HepG2 (cell line): Measurements from ENCODE around the gene NAA15. TPM values are rescaled to one million over a fixed set of nuclear protein-coding genes. Genes with fewer than 3 reads are reported as not detected.
A peak's percentile ranks its signal among the peaks of the same experiment; 100 is the strongest.

Source experiments
- CREB1 ChIP-seq, 2 experiments: fragments of 450-650 bp in 1 of 2; IDR thresholded peaks; 2 replicates each; pipeline ENCODE4 v1.6.1; 2016 to 2017; ENCODE audit warnings: control low read depth in 1 of 2, mild to moderate bottlenecking in 1 of 2, missing compliant biosample characterization in 1 of 2, missing genetic modification characterization in 1 of 2
- DR1 ChIP-seq: sonication (generic); formaldehyde crosslinking; IDR thresholded peaks from 2 replicates; pipeline ENCODE4 v1.8.0; 2021; ENCODE audit warnings: mild to moderate bottlenecking, missing genetic modification reagents, inconsistent platforms
- GLMP ChIP-seq: sonication (generic); formaldehyde crosslinking; IDR thresholded peaks from 2 replicates; pipeline ENCODE4 v1.9.0; 2021; ENCODE audit warnings: missing genetic modification reagents, mild to moderate bottlenecking, borderline replicate concordance
- HMG20A ChIP-seq: IDR thresholded peaks from 2 replicates; pipeline ENCODE4 v1.6.1; 2016; ENCODE audit warnings: borderline replicate concordance
- KDM3A ChIP-seq: IDR thresholded peaks from 2 replicates; pipeline ENCODE4 v1.6.1; 2018; ENCODE audit warnings: low read depth, missing compliant biosample characterization
- MED1 ChIP-seq: sonication (generic); formaldehyde crosslinking; IDR thresholded peaks from 2 replicates; pipeline ENCODE4 v1.4.0; 2020; ENCODE audit warnings: missing genetic modification reagents
- POGK ChIP-seq: sonication (generic); formaldehyde crosslinking; conservative IDR thresholded peaks from 2 replicates; pipeline ENCODE4 v1.8.0; 2022; ENCODE audit warnings: mild to moderate bottlenecking, moderate library complexity, missing genetic modification reagents
- POLR2G ChIP-seq: fragments of 200-400 bp; formaldehyde crosslinking; IDR thresholded peaks from 2 replicates; pipeline ENCODE4 v1.6.1; 2018; ENCODE audit warnings: mild to moderate bottlenecking, low read depth, low read length, moderate library complexity
- PRPF4 ChIP-seq: fragments of 200-400 bp; formaldehyde crosslinking; IDR thresholded peaks from 2 replicates; pipeline ENCODE4 v1.6.1; 2016; ENCODE audit warnings: low read length, low read depth; ENCODE audit not compliant: poor library complexity, severe bottlenecking
- RARA ChIP-seq: IDR thresholded peaks from 2 replicates; pipeline ENCODE4 v1.6.1; 2016; ENCODE audit warnings: missing genetic modification reagents, missing compliant biosample characterization
- RBM22 ChIP-seq: fragments of 200-400 bp; formaldehyde crosslinking; optimal IDR thresholded peaks from 2 replicates; pipeline ENCODE3; 2017; ENCODE audit warnings: mild to moderate bottlenecking, low read length, moderate library complexity
- SETDB1 ChIP-seq: sonication (generic); formaldehyde crosslinking; IDR thresholded peaks from 2 replicates; pipeline ENCODE4 v1.5.1; 2020; ENCODE audit warnings: missing genetic modification reagents, mild to moderate bottlenecking, borderline replicate concordance
- TAF1 ChIP-seq: sonication (generic); formaldehyde crosslinking; IDR thresholded peaks from 2 replicates; pipeline ENCODE4 v1.4.0; 2020; ENCODE audit warnings: missing genetic modification reagents
- TFDP1 ChIP-seq: IDR thresholded peaks from 2 replicates; pipeline ENCODE4 v1.6.1; 2016; ENCODE audit warnings: missing compliant biosample characterization, missing genetic modification reagents, borderline replicate concordance
- TSC22D2 ChIP-seq: sonication (generic); formaldehyde crosslinking; IDR thresholded peaks from 2 replicates; pipeline ENCODE4 v1.5.1; 2020; ENCODE audit warnings: missing genetic modification reagents, mild to moderate bottlenecking, borderline replicate concordance
- ZBTB39 ChIP-seq: sonication (generic); formaldehyde crosslinking; IDR thresholded peaks from 2 replicates; pipeline ENCODE4 v1.5.0; 2020; ENCODE audit warnings: missing genetic modification reagents
- ZEB1 ChIP-seq: IDR thresholded peaks from 2 replicates; pipeline ENCODE4 v1.6.1; 2012; ENCODE audit warnings: mild to moderate bottlenecking, low read depth, inconsistent platforms; ENCODE audit not compliant: insufficient replicate concordance
- ZFYVE20 ChIP-seq: sonication (generic); formaldehyde crosslinking; IDR thresholded peaks from 2 replicates; pipeline ENCODE4 v1.8.0; 2023; ENCODE audit warnings: low read depth, mild to moderate bottlenecking, moderate library complexity, missing genetic modification reagents, borderline replicate concordance
- ZNF24 ChIP-seq: fragments of 450-650 bp; IDR thresholded peaks from 2 replicates; pipeline ENCODE4 v1.6.1; 2017; ENCODE audit warnings: antibody characterized with exemption, mild to moderate bottlenecking
- ZNF775 ChIP-seq: sonication (generic); formaldehyde crosslinking; IDR thresholded peaks from 2 replicates; pipeline ENCODE4 v1.4.0; 2020; ENCODE audit warnings: missing genetic modification reagents, mild to moderate bottlenecking, moderate library complexity, borderline replicate concordance
- ZNF776 ChIP-seq: sonication (generic); formaldehyde crosslinking; IDR thresholded peaks from 2 replicates; pipeline ENCODE4 v1.4.0; 2020; ENCODE audit warnings: mild to moderate bottlenecking, missing genetic modification reagents
- polyA plus RNA-seq, 8 experiments: library from polyadenylated mRNA; depleted of rRNA in 3 of 8; stranded (reverse) in 7 of 8; unstranded in 1 of 8; fragments of >200 nt; fragmentation: Illumina TruSeq in 4 of 8; extraction: Trizol in 4 of 8; gene quantifications; 2 replicates each; pipeline versions ENCODE4 v1.2.1 to v1.2.3, GENCODE V29; 2011 to 2016; ENCODE audit warnings: low read depth in 4 of 8, missing spikeins in 1 of 8, mixed read lengths in 1 of 8; ENCODE audit not compliant: insufficient read depth in 1 of 8
- total RNA-seq, 5 experiments: library from RNA; depleted of rRNA; stranded (reverse); fragments of >200 nt; fragmentation: Illumina TruSeq; extraction: Trizol; gene quantifications; 2 replicates each; pipeline ENCODE4 v1.2.3, GENCODE V29; 2016; ENCODE audit warnings: low read depth in 1 of 5
- TF ChIP-seq, protein P1 (sequence below): sonication (generic); formaldehyde crosslinking; conservative IDR thresholded peaks from 2 replicates; pipeline ENCODE4 v1.4.0; 2020; ENCODE audit warnings: missing genetic modification reagents

NAA15 gene
- total and polyA plus RNA-seq, 2 of the 13 experiments (the other 11 are each of a cell fraction or from before 2014, with no cell fraction given) = 6.2 to 50.2 TPM

DNA sequence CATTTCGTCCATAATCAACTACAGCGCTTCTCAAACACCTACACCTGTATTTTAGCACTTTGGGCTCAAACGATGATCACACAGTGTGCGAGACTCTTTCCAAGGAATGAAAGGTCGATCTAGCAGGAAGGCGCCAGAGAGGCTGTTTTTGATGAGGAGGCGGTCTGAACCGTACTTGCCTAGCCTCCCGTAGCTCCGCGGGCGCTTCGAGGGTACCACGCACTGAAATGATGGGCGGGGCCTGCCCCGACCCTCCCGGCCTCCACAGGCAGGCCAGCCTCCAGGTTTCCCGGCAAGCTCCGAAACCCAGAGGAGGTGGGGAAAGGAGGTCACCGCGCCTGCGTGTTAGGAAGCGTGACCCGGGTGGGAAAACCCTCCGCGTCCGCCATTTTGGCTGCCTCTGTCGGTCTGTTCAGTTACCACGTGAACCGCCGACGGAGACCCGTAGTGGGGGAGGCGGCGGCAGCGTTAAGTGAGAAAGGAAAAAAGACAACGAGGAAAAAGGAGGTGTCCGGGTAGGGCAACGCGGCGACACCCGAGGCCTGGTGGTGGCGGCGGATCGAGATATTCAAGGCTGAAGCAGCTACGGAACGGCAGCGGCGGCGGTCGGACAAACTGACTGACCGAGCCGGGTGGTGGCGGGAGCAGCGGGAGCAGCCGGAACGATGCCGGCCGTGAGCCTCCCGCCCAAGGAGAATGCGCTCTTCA is at the start of gene NAA15 (continued):
- TF ChIP-seq TFDP1 (CRISPR knock-in tag) = peak; percentile 86; the same call in 1 of the 2 replicates
- TF ChIP-seq SETDB1 = no peak
- TF ChIP-seq POGK (CRISPR knock-in tag) = peak; percentile 17; the same call in 1 of the 2 replicates
- peak; percentile 56 for TF ChIP-seq CREB1 (IDR thresholded peaks at IDR 0.05)
- peak; percentile 77 for TF ChIP-seq CREB1 (CRISPR knock-in tag; IDR thresholded peaks at IDR 0.05)
- no peak for TF ChIP-seq RARA (CRISPR knock-in tag)
- TF ChIP-seq RBM22 = no peak
- peak; percentile 85 for TF ChIP-seq POLR2G
- TF ChIP-seq KDM3A = no peak; the same call in 1 of the 2 replicates
- TF ChIP-seq PRPF4 = no peak
- no peak for TF ChIP-seq ZNF775 (CRISPR knock-in tag)
- TF ChIP-seq ZEB1 = no peak
- TF ChIP-seq MED1 = no peak; the same call in 1 of the 2 replicates
- no peak for TF ChIP-seq ZNF24
- no peak for TF ChIP-seq HMG20A
- 0 out of 2 replicates have a peak, but pooled peaks have one; percentile 23 for TF ChIP-seq TSC22D2 (CRISPR knock-in tag)
- TF ChIP-seq ZBTB39 (CRISPR knock-in tag) = no peak
- no peak; the same call in 1 of the 2 replicates for TF ChIP-seq ZNF776 (CRISPR knock-in tag)
- peak; percentile 91; the same call in 1 of the 2 replicates for TF ChIP-seq DR1 (CRISPR knock-in tag)
- peak; percentile 74 for TF ChIP-seq TAF1 (CRISPR knock-in tag)
- TF ChIP-seq, protein P1, sequence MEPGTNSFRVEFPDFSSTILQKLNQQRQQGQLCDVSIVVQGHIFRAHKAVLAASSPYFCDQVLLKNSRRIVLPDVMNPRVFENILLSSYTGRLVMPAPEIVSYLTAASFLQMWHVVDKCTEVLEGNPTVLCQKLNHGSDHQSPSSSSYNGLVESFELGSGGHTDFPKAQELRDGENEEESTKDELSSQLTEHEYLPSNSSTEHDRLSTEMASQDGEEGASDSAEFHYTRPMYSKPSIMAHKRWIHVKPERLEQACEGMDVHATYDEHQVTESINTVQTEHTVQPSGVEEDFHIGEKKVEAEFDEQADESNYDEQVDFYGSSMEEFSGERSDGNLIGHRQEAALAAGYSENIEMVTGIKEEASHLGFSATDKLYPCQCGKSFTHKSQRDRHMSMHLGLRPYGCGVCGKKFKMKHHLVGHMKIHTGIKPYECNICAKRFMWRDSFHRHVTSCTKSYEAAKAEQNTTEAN (CRISPR knock-in tag) = no peak
- TF ChIP-seq GLMP (CRISPR knock-in tag) = no peak
- no peak for TF ChIP-seq ZFYVE20
